ENCODE results near the gene ANKRD11.
"Not testable (repeated sequence)": the region's sequence is repeated elsewhere in the genome, so short reads cannot be mapped to it uniquely, and the experiment has no call there.

ANKRD11 gene

DNA sequence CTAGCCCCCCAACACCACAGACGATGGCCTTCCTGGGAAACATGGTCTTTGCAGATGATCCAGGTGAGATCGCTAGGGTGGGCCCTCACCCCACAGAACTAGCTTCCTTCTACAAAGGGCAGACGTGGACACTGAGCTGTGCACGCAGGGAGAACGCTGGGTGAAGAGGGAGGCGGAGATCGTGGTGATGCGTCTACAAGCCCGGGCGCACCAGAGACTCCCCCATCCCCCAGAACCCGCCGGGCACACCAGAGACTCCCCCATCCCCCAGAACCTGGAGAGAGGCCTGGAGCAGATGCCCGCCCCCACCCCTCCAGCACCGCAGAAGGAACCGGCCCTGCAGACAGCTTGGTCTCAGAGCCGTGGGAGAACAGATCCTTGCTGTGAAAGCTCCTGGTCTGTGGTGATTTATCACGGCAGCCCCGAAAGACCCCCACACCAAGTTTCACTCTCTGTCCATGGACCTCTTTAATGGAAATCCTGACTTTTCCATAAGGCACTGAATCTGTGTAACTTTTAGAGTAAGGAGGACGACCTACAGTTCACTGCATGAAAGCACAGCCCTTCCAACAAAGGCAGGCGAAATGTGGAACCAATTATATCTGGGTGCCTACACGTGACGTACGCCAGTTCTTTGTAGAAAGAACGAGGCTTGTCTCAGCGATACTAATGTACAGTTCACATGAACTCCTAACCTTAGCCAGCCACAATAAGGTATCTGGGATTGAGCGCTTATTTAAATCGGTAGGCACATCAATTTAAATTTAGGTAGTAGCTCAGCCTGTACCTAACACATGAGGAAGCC is 88.5 kb downstream of the ANKRD11 start:
- no peak for DNase-seq

GRCh38 chr16:89401205-89401604 is 89.2 kb downstream of the ANKRD11 start:
- DNase-seq = no peak

GRCh38 chr16:89400740-89401139 is 89.6 kb downstream of the ANKRD11 start:
- no peak for DNase-seq

DNA sequence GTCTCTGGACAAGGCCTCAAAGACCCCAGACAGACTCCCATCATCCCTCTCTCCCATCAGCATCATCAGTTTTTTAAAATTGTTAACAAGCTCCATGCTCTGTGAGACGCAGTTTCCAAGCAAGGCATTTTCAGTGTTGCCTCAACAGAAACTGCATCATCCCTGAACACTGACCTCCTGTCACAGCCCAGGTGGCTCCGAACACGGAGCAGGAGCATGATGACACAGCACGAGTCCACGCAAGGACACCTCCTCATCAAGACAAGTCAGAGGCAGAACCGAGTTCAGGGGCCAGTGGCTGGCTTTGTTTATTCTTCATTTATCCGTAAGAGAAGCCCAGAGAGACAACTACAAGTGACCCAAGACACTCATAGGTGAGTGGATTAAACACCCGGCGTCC is 91.4 kb downstream of the ANKRD11 start:
- DNase-seq = no peak

DNA sequence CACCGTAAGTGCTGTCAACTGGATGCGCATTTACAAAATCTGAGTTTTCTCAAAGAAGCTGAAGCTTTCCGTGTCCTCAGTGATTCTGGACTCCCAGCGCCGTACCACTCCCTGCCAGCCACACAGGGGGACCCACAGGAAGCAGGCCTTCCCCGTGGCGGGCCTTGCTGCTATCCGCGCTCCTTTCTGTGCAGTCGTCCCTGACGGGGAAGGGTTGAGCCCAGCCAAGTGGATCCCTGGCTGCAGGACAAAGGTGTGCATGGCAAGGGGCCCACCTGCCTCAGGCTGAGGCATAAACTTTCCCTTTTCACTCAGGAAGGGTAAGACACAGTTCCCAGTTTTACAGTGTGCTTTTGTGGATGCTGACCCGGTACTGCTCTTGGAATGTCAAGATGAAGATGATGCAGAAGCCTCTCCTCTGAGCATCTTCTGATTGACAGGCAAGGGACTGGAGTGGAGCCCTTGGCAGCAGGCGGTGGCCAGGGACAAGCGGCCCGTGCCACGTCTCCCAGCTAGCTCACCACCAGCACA is 93.0 kb downstream of the ANKRD11 start:
- no peak for DNase-seq

DNA sequence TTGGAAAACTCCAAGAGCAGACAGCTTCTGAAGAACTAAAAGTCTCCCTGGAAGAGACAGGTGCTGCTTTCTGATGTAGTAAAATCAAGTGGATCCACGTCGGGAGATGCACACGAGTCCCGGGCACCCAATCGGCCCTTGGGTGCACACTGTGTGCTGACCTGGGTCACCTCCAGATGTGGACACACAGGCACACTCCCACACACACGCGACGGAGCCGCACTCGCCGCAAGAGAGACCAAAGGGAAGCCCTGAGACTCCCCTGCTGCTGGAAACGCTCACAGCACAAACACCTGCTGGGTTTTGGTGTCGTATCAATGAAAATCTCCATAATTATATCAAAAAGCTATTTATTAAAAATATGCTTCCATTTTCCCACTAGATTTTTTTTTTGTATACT is 94.2 kb downstream of the ANKRD11 start:
- no peak for DNase-seq

GRCh38 chr16:89395150-89396142 is 94.9 kb downstream of the ANKRD11 start:
- no peak for DNase-seq

DNA sequence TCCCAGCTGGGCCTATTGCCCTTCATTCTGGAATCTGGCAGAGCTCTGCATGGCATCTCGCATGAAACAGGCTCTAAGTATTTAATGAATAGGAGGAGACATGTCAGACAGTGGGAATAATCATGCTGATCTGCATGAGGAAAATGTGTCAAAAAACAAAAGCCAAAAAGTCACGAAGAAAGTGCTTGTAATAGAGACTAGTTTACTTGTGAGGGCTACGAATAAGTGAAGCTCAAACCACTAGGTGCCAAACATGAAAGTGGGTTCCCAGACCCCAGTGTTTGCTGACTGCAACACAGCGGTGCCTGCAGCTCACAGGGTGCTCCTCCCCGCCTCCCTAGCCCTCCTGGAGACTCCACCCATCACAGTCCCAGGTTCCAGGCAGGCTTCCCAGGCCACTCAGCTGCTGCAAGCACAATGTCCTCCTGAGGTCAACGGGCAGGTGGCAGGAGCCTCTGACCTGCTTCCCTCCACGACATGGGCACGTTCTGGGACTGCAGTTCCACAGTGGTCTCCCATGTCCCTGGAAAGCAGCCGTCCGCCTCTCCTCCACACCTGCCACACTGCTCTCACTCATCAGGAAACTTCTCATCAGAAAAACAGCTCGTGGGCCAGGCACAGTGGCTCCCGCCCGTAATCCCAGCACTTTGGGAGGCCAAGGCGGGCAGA is 96.5 kb downstream of the ANKRD11 start:
- DNase-seq = no peak

- no peak for DNase-seq
Measured at GRCh38 chr16:89392881-89393737, 97.3 kb downstream of the ANKRD11 start.

DNA sequence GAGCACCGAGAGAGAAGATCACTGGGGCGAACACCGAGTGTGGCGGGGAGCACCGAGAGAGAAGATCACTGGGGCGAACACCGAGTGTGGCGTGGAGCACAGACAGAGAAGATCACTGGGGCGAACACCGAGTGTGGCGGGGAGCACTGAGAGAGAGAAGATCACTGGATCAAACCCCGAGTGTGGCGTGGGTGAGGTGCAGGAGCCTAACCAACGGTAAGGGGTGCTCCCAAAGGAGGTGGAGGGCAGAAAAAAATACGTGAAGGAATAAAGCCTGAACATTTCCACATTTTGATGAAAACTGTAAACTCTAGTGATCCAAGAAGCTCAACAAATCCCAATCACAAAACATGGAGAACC is 100.2 kb downstream of the ANKRD11 start:
- DNase-seq = not testable (repeated sequence)

- DNase-seq = not testable (repeated sequence)
Measured at GRCh38 chr16:89389504-89390223, 100.7 kb downstream of the ANKRD11 start.

- no peak for DNase-seq
Measured at GRCh38 chr16:89388536-89388935, 101.8 kb downstream of the ANKRD11 start.

DNA sequence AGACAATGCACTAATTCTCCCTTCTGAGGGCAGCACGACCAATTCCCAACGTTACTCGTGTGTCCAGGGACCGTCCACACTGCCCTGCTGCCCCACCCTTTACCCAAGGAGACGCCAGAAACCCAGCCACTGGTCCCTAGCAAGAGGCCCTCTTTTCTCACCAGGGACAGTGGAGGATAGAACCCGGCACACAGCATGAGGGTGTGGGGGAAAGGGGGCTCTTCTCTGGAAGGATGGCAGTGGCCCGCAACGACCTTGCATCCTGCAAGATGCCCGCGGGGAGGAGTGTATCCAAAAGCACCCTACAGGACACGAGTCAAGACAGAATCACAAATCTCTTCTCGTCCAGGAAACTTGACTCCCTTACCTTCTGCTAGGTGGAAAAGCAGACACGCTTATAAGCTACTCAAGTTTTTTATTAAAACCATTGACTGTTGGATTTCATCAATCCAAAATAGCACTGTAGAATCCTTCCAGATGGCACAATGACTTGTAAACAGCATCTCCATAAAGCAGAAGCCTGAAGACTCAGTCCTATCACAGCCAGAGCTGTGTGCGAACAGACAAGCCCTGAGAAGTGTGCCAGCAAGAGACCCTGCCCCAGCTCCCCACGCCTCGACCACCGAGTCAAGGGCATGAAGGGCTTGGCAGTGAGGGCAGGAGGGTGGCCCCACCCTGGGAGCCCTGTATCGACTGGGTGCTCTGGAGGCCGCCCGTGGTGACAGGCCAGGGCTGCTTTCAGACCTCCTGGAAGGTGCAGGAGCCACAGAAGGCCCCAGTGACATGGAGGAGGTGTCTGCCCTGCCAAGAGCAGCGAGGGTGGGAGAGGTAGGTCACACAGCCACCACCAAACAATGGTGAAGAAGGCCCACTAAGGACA is 103.8 kb downstream of the ANKRD11 start:
- no peak for DNase-seq

DNA sequence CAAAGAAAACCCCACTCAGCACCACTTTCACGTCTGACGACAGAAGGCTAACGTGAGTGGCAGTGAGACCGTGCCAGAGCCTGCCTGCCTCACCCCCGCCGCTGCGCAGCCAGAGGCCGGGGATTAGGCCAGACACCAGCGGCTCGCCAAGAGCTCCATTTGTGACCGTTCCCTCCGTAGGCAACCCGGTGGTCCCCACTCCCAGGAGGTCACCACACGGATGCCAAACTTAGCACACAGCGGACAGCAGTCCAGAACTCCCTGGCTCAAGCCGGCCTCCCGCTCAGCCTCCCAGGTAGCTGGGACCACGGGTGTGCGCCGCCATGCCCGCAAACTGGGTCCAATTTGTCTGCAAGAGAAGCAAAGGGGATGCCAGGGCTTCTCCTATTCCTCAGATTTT is 104.6 kb downstream of the ANKRD11 start:
- no peak for DNase-seq

GRCh38 chr16:89384282-89384681 is 106.1 kb downstream of the ANKRD11 start:
- no peak for DNase-seq

GRCh38 chr16:89383095-89384003 is 107.0 kb downstream of the ANKRD11 start:
- DNase-seq = no peak

GRCh38 chr16:89382555-89382954 is 107.8 kb downstream of the ANKRD11 start:
- not testable (repeated sequence) for DNase-seq

GRCh38 chr16:89381788-89382187 is 108.6 kb downstream of the ANKRD11 start:
- DNase-seq = no peak

DNA sequence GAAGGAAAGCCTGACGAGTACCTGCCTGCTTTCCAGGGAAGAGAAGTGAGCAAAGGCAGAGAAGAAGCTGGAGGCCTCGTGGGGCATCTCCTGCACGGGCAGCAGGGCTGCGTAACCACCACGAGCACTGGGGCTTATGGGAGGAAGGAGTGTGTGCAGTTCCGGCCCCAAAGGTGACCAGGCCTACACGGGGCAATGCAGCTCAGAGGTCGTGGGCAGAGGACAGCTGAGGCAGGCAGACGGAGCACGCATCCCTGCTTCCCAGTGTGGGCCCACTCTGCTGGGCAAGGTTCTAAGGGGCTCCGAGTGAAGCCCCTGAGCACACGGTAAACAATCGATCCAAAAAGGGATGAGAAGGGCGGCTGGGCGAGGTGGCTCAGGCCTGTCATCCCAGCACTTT is 109.7 kb downstream of the ANKRD11 start:
- DNase-seq = no peak

Data from CD4-positive, alpha-beta T cell treated with Interleukin-4 for 1 hour (primary cell).